NT2/D1 (cell line): ENCODE results near the gene STPG4.

Source experiments
- SUZ12 ChIP-seq: IDR thresholded peaks from 2 replicates; pipeline ENCODE4 v1.6.1; 2011; ENCODE audit not compliant: insufficient read length, insufficient read depth; ENCODE audit errors: extremely low read depth
- YY1 ChIP-seq: IDR thresholded peaks from 2 replicates; pipeline ENCODE4 v1.6.1; 2011; ENCODE audit not compliant: insufficient read length, insufficient read depth
- ZNF274 ChIP-seq: IDR thresholded peaks from 2 replicates; pipeline ENCODE4 v1.6.1; 2011; ENCODE audit warnings: mild to moderate bottlenecking, low read depth, low read length

DNA sequence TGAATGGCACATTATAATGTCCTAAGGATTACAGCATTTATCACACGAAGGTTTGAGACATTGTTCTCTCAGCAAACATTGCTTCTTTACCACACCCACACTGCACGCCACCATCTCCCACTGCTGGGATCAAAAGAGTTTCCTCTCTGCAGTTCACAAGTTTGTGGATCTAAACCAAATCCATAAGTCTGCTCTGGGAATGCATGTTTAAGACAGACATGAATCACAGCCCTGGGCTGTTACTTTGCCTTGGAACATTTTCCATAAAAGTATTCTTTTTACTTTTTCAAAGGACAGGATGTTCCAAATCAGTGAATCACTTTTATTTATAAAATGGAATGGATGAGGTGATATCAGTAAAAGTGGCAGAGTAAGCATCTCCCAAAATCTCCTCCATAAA, 36.1 kb downstream of the STPG4 start:
- TF ChIP-seq YY1 (no peak), ZNF274 (no peak), SUZ12 (no peak)
